Stimulated activated CD4-positive, alpha-beta T cell treated with anti-CD3 and anti-CD28 coated beads, Interleukin-1b, Interleukin-23, amount 100 ng/mL, for 48 hours (primary cell): ENCODE results near the gene GM2A.
"Not testable (repeated sequence)": the region's sequence is repeated elsewhere in the genome, so short reads cannot be mapped to it uniquely, and the experiment has no call there.

Experiments used
- DNase-seq: peaks from one replicate; pipeline ENCODE4 v3.0.0-alpha.2; 2020

Gene GM2A

DNA sequence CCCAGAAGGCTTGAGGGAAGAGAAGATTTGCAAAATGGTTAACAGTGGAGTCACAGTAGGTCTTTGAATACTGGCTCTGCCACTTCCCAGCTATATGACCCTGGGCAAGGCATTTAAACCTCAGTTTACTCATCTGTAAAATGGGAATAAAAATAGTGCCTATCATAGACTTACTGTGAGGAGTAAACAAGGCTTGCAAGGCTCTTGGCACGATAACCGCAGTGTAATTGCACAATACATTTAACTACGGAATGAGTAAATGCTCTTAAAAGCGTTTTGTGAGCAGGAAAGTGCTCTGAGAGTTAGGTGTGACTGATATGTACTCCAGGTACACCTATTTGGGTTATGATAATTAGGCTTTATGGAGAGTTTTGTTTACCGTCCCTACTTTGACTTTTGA is 42.2 kb downstream of the GM2A start:
- DNase-seq: no peak

GRCh38 chr5:151295791-151296477 is 42.9 kb downstream of the GM2A start:
- no peak for DNase-seq

DNA sequence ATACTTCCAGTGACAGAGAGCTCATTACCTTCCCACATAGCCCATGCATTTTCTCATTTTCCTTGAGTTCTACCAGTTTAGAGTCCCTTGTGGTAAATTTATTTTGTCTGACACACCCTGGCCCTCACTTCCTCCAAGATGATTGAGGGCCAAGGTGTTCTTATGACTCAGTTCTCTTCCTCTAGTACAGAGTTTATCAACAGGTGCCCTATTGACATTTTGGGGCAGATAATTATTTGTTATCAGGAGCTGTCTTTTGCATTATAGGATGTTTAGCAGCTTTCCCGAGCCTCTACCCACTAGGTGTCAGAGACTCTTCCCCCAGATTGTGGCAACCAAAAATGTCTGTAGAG is 43.5 kb downstream of the GM2A start:
- DNase-seq: no peak

- no peak for DNase-seq
Observed at GRCh38 chr5:151296974-151297373, 44.0 kb downstream of the GM2A start.

GRCh38 chr5:151298063-151298855 is 45.3 kb downstream of the GM2A start:
- DNase-seq: peak; percentile 8

- no peak for DNase-seq
Observed at GRCh38 chr5:151303666-151304065, 50.7 kb downstream of the GM2A start, which contains the start of gene SLC36A3. Gene SLC36A3 (minus strand): TSS chr5:151303766. CDS start chr5:151303354, 412 bp downstream.

- DNase-seq: not testable (repeated sequence)
Observed at GRCh38 chr5:151309266-151309665, 56.3 kb downstream of the GM2A start.

DNA sequence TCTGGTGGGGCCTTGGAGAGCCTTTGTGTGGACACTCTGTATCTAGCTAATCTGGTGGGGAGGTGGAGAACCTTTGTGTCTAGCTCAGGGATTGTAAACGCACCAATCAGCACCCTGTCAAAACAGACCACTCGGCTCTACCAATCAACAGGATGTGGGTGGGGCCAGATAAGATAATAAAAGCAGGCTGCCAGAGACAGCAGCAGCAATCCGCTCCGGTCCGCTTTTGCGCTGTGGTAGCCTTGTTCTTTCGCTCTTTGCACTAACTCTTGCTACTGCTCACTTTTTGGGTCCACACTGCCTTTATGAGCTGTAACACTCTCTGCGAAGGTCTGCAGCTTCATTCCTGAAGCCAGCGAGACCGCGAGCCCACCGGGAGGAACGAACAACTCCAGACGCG is 56.8 kb downstream of the GM2A start:
- not testable (repeated sequence) for DNase-seq

DNA sequence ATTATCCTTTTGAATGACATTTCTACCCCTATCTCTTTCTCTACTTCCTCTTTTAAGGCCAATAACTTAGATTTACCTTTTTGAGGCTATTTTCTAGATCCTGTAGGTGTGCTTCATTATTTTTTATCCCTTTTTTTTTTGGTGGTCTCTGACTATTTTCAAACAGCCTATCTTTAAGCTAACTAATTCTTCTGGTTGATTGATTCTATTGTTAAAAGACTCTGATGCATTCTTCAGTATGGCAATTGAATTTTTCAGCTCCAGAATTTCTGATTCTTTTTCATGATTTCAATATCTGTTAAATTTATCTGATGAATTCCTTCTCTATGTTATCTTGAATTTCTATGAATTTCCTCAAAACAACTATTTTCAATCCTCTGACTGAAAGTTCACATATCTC is 57.9 kb downstream of the GM2A start:
- DNase-seq: no peak

DNA sequence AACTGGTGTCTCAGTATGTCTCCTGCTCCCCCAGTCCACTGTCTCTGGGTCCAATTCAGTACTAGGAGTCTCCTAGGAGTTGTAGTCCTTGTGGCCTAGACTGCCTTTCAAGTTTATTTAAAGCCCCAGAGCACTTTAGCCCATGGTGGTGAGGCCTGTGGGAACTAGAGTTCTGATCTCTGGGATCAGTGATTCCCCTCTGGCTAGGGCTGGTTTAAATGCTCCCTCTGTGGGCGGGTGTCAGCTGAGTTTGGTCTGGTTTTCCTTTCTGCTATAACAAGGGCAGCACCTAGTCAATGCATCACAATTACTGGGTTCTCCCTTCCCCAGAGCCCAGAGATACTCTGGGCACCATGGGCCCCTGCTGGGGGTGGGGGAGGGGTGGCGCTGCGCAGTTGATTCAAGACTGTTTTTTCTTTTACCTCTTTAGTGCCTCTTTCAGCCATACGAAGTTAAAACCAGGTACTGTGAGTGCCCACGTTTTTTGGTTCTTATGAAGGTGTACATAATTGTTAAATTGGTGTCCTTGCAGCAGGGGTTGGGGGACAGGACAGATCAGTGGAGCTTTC is 59.9 kb downstream of the GM2A start:
- DNase-seq: no peak

DNA sequence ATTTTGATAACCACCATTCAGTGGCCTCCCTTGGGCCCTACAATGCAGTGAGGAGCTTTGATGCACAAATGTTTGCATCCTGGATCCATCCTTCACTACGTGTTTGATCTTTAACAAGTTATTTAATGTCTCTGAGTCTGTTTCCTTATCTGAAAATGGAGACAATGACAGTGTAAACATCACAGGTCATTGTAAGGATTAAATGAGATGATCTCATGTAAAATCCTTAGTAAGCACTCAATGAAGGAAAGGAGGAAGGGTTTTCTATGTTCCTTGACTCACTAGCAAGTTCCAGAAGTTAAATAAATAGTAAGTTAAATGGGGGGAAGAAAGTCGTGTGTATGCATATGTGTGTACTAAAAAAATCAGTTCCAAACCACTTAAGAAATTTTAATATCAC is 60.4 kb downstream of the GM2A start:
- no peak for DNase-seq

- peak; percentile 49 for DNase-seq
Observed at GRCh38 chr5:151315998-151316597, 63.1 kb downstream of the GM2A start.

DNA sequence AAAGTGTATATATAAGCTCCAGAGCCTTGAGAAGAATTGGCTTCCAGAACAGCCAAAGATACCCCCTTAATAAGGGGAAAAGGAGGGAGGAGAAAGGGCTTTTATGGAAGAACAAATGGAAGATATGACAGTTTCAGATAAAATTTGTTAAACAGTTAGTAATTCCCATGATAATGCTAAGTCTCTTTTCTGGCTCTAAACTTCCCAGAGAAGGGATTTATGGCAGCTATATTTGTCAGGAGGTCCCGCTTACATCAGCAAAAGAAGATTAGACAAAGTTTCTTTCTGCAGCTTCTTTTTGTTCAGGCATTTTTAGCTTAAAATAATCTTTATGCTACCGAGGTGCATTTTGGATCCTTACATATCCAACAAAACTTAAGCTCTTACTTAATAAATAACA is 64.9 kb downstream of the GM2A start:
- no peak for DNase-seq

DNA sequence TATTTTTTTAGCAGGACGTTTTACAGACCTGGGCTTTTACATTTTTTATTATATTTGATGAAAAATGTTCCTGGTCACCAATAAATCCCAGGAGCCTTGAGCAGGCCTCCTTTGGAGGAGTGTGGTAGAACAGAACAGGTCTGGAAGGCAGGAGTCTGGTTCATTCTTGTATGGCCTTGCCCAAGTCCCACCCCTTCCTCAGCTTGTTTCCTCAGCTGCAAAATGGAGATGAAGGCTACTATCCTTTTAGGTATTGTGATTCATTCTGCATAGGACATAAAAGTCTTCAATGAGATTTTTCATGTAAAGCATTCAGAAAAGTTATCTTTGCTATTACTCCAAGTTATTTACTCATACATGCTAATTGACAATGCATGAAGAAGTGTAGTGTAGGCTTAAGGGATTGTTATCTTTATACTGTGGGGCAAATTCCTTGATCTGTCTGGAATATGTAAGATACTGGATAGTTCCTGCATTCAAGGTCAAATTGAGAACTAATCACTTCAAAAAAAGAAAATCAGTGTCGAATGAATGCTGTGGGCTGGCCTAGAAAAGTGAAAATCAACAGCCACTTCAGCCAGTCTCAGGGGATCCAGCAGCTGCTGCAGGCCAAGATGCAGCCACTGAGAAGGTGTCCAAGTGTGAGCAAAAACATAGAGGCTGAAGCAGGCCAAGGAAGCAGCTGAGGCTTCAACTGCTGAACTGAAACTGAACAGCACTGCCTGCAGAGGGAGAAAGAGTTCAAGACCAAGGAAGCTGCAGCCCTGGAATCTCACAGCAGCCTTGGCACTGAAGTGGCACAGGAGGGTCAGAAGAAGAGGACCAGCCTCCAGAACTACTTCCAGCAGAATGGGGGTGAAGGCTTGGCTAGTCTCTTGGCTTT is 66.1 kb downstream of the GM2A start:
- DNase-seq: no peak
